Measurements from ENCODE around the gene CDC42EP1.

DNA sequence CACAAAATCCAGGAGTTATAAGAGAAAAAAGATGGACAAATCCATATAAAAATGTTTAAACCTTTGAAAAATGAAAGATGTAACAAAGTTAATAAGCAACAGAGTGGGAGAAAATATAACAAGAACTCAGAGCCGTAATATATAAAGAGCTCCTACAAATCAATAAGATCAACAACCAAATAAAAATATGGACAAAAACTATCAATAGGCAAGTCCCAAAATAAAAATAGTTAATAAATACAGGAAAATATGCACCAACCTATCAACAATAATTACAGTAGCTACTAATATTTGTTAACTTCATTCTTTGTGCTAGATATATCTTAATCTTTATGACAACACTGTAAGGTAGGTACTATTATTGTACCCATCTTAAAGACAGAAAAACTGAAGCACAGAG, 43.8 kb upstream of the CDC42EP1 start:
- TF ChIP-seq, protein P1, sequence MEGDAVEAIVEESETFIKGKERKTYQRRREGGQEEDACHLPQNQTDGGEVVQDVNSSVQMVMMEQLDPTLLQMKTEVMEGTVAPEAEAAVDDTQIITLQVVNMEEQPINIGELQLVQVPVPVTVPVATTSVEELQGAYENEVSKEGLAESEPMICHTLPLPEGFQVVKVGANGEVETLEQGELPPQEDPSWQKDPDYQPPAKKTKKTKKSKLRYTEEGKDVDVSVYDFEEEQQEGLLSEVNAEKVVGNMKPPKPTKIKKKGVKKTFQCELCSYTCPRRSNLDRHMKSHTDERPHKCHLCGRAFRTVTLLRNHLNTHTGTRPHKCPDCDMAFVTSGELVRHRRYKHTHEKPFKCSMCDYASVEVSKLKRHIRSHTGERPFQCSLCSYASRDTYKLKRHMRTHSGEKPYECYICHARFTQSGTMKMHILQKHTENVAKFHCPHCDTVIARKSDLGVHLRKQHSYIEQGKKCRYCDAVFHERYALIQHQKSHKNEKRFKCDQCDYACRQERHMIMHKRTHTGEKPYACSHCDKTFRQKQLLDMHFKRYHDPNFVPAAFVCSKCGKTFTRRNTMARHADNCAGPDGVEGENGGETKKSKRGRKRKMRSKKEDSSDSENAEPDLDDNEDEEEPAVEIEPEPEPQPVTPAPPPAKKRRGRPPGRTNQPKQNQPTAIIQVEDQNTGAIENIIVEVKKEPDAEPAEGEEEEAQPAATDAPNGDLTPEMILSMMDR (IDR thresholded peaks at IDR 0.05; ENCODE audit: low read length) = no peak
- TF ChIP-seq EZH2 (IDR thresholded peaks at IDR 0.05; ENCODE audit: borderline replicate concordance, low read length) = no peak
